GM12878 (cell line): ENCODE results near the gene LMF1. TPM values are rescaled to one million over a fixed set of nuclear protein-coding genes. Genes with fewer than 3 reads are reported as not detected.

Experiments used
- ATAC-seq: fragments of 200-7000 bp; cut with Tn5 transposase; 3 replicates; pipeline ENCODE4 v1.9.1; 2020; ENCODE audit warnings: mild to moderate bottlenecking, moderate library complexity
- BruUV-seq: library from RNA; stranded (reverse); fragments of 400-500 nt; replicated peaks from 2 replicates; lab custom pipeline; 2021; lab: Mats Ljungman, UMichigan
- CTCF ChIA-PET: fragments of 300-600 bp; sonication (Branson Sonifier 250); formaldehyde crosslinking; extraction: SDS; loops from one replicate; lab custom pipeline; 2021; ENCODE audit warnings: inconsistent platforms; lab: Yijun Ruan, JAX
- POLR2A ChIA-PET: fragments of 350-600 bp; formaldehyde crosslinking; extraction: SDS; loops from one replicate; lab custom pipeline; 2021; ENCODE audit warnings: inconsistent platforms; lab: Charles Lee
- RAD21 ChIA-PET: fragments of 300-600 bp; sonication (Branson Sonifier 250); formaldehyde crosslinking; loops from one replicate; lab custom pipeline; 2023; ENCODE audit warnings: antibody characterized with exemption; ENCODE audit not compliant: unreplicated experiment; lab: Charles Lee
- SMC1A ChIA-PET: fragments of 300-600 bp; sonication (Branson Sonifier 250); formaldehyde crosslinking; loops from one replicate; lab custom pipeline; 2023; ENCODE audit not compliant: unreplicated experiment, uncharacterized antibody; lab: Charles Lee
- DNase-seq: peaks from one replicate; pipeline ENCODE4 v3.0.0-alpha.2; 2011; ENCODE audit warnings: low read depth, low spot score
- FAIRE-seq: peaks from 3 replicates; lab custom pipeline; 2011; peaks lifted over from hg19 to GRCh38; lab: Jason Lieb, UNC
- H2AFZ ChIP-seq: 2 replicates; pipeline ENCODE4 v1.6.0; 2011; ENCODE audit warnings: low read depth, low read length, control low read depth; ENCODE audit not compliant: control insufficient read depth
- H3K27ac ChIP-seq: 2 replicates; pipeline ENCODE4 v1.5.1; 2011; ENCODE audit warnings: control low read depth; ENCODE audit not compliant: control insufficient read depth, insufficient read depth
- H3K27me3 ChIP-seq, 2 experiments: replicated peaks in 1 of 2; 2 replicates each; pipeline versions ENCODE4 v1.6.0 to v1.6.1; 2011; ENCODE audit warnings: low read length in 1 of 2; ENCODE audit not compliant: control insufficient read depth in 2 of 2, insufficient read depth in 2 of 2
- H3K36me3 ChIP-seq, 2 experiments: 2 replicates each; pipeline ENCODE4 v1.5.1; 2011; ENCODE audit warnings: low read length in 1 of 2; ENCODE audit not compliant: control insufficient read depth in 2 of 2, insufficient read depth in 2 of 2
- H3K4me1 ChIP-seq: 2 replicates; pipeline ENCODE4 v1.6.1; 2011; ENCODE audit warnings: mild to moderate bottlenecking, low read length, moderate library complexity, mixed read lengths; ENCODE audit not compliant: control insufficient read depth, insufficient read depth
- H3K4me2 ChIP-seq: 2 replicates; pipeline ENCODE4 v1.6.0; 2011; ENCODE audit warnings: control low read depth; ENCODE audit not compliant: control insufficient read depth, insufficient read depth
- H3K4me3 ChIP-seq: fragments of 200-600 bp; sonication (generic); 2 replicates; pipeline ENCODE4 v1.5.1; 2016
- H3K79me2 ChIP-seq: 2 replicates; pipeline ENCODE4 v1.6.0; 2011; ENCODE audit warnings: low read length; ENCODE audit not compliant: control insufficient read depth, insufficient read depth
- H3K9ac ChIP-seq: 2 replicates; pipeline ENCODE4 v1.8.0; 2011; ENCODE audit warnings: low read length, control low read depth, mixed read lengths; ENCODE audit not compliant: control insufficient read depth, insufficient read depth
- H3K9me3 ChIP-seq: replicated peaks from 3 replicates; pipeline ENCODE4 v1.5.1; 2011; ENCODE audit warnings: mild to moderate bottlenecking, low read length; ENCODE audit not compliant: control insufficient read depth, insufficient read depth
- H4K20me1 ChIP-seq: 2 replicates; pipeline ENCODE4 v1.6.0; 2011; ENCODE audit not compliant: control insufficient read depth, insufficient read depth
- CBFB ChIP-seq: IDR thresholded peaks from 2 replicates; pipeline ENCODE4 v1.6.1; 2016; ENCODE audit warnings: antibody characterized with exemption, low read depth
- CEBPB ChIP-seq, 2 experiments: fragments of 150-350 bp in 1 of 2; IDR thresholded peaks; 2 replicates each; pipeline ENCODE4 v1.6.1; 2012 to 2014; ENCODE audit warnings: low read depth in 2 of 2, low read length in 2 of 2, borderline replicate concordance in 1 of 2, inconsistent platforms in 1 of 2
- EGR1 ChIP-seq, 2 experiments: IDR thresholded peaks; 1 replicate in 1 of 2; 2 replicates in 1 of 2; pipeline ENCODE4 v1.6.1; 2011 to 2012; ENCODE audit warnings: low read depth in 2 of 2, low read length in 2 of 2, borderline replicate concordance in 1 of 2, mild to moderate bottlenecking in 1 of 2, moderate library complexity in 1 of 2
- ETV6 ChIP-seq, 2 experiments: fragments of 450-650 bp in 1 of 2; IDR thresholded peaks in 1 of 2; conservative IDR thresholded peaks in 1 of 2; 2 replicates each; pipeline ENCODE4 v1.6.1; 2014; ENCODE audit warnings: antibody characterized with exemption in 1 of 2, borderline replicate concordance in 1 of 2, low read depth in 1 of 2, mild to moderate bottlenecking in 1 of 2, moderate library complexity in 1 of 2
- KDM1A ChIP-seq: fragments of 200-600 bp; sonication (generic); IDR thresholded peaks from 2 replicates; pipeline ENCODE4 v1.6.1; 2016; ENCODE audit warnings: borderline replicate concordance
- MEF2A ChIP-seq: IDR thresholded peaks from 2 replicates; pipeline ENCODE4 v1.6.1; 2011; ENCODE audit warnings: low read depth, mild to moderate bottlenecking, low read length, moderate library complexity; ENCODE audit not compliant: insufficient read depth
- NFIC ChIP-seq: IDR thresholded peaks from 2 replicates; pipeline ENCODE4 v1.6.1; 2012; ENCODE audit warnings: low read depth, mild to moderate bottlenecking, inconsistent platforms, low read length, moderate library complexity
- NFYA ChIP-seq: IDR thresholded peaks from 2 replicates; pipeline ENCODE4 v1.6.1; 2011; ENCODE audit warnings: low read depth, mild to moderate bottlenecking, low read length, improper control_type of control experiment, borderline replicate concordance
- NR2C1 ChIP-seq: fragments of 450-650 bp; IDR thresholded peaks from 2 replicates; pipeline ENCODE4 v1.6.1; 2017; ENCODE audit warnings: antibody characterized with exemption, mild to moderate bottlenecking, moderate library complexity
- PAX8 ChIP-seq: fragments of 450-650 bp; IDR thresholded peaks from 2 replicates; pipeline ENCODE4 v1.6.1; 2017; ENCODE audit warnings: mild to moderate bottlenecking, moderate library complexity
- POLR2AphosphoS2 ChIP-seq: IDR thresholded peaks from 2 replicates; pipeline ENCODE4 v1.6.1; 2011; ENCODE audit warnings: low read depth, mild to moderate bottlenecking, low read length, improper control_type of control experiment, moderate library complexity
- POU2F2 ChIP-seq: IDR thresholded peaks from 3 replicates; pipeline ENCODE4 v1.6.1; 2011; ENCODE audit warnings: low read depth, mild to moderate bottlenecking, low read length, borderline replicate concordance
- RUNX3 ChIP-seq: IDR thresholded peaks from 2 replicates; pipeline ENCODE4 v1.6.1; 2012; ENCODE audit warnings: low read length, inconsistent platforms
- SP1 ChIP-seq: IDR thresholded peaks from one replicate; pipeline ENCODE4 v1.6.1; 2011; ENCODE audit warnings: low read depth, low read length
- WRNIP1 ChIP-seq: IDR thresholded peaks from 2 replicates; pipeline ENCODE4 v1.6.1; 2011; ENCODE audit warnings: low read depth, low read length, improper control_type of control experiment, borderline replicate concordance
- WGBS: methylation state at CpG from one replicate; pipeline ENCODE4 v1.1.6; 2016; ENCODE audit warnings: low lambda C conversion rate; ENCODE audit not compliant: insufficient replicate concordance, insufficient coverage; ENCODE audit errors: missing lambda C conversion rate; 5-methylcytosine and 5-hydroxymethylcytosine counted together
- in situ Hi-C: fragments of 300-500 bp; cut with MboI; formaldehyde crosslinking; loops from 9 replicates; pipeline ENCODE4 v1.14.3; 2018; ENCODE audit warnings: mixed read lengths
- intact Hi-C: fragments of 100-400 bp; cut with micrococcal nuclease; formaldehyde crosslinking; loops from one replicate; pipeline ENCODE4 v1.14.2; 2022; ENCODE audit not compliant: unreplicated experiment
- polyA plus RNA-seq, 11 experiments: library from polyadenylated mRNA; depleted of rRNA in 4 of 11; unstranded in 6 of 11; stranded (reverse) in 5 of 11; fragments of >200 nt; fragmentation: Nextera tagmentation in 4 of 11; fragmentation: Illumina TruSeq in 1 of 11; extraction: Ambion mirVana in 4 of 11; extraction: Trizol in 1 of 11; gene quantifications; 1 replicate in 1 of 11; 2 replicates in 10 of 11; pipeline versions ENCODE4 v1.2.1 to v1.2.3, GENCODE V29; 2011 to 2016; ENCODE audit warnings: inconsistent platforms in 2 of 11, missing spikeins in 2 of 11, low read depth in 1 of 11
- total RNA-seq, 4 experiments: library from RNA; depleted of rRNA in 3 of 4; stranded (reverse); fragments of >200 nt in 3 of 4; fragmentation: Illumina TruSeq in 1 of 4; extraction: Trizol in 1 of 4; gene quantifications; 2 replicates each; pipeline versions ENCODE4 v1.2.1 to v1.2.3, GENCODE V29; 2013 to 2021
- TF ChIP-seq, protein P1 (sequence below): fragments of 450-650 bp; IDR thresholded peaks from 2 replicates; pipeline ENCODE4 v1.6.1; 2016; ENCODE audit warnings: mild to moderate bottlenecking
- TF ChIP-seq, protein P2 (sequence below): IDR thresholded peaks from 2 replicates; pipeline ENCODE4 v1.6.1; 2011; ENCODE audit warnings: borderline replicate concordance, low read depth, mild to moderate bottlenecking, moderate library complexity, mixed read lengths, low read length; ENCODE audit not compliant: insufficient read depth; ENCODE audit errors: extremely low read length
- TF ChIP-seq, protein P3 (sequence below): fragments of 450-650 bp; IDR thresholded peaks from 2 replicates; pipeline ENCODE4 v1.6.1; 2017; ENCODE audit warnings: mild to moderate bottlenecking

The LMF1 gene
- total and polyA plus RNA-seq, 10 of the 15 experiments (the other 5 are each of a cell fraction or from before 2014, with no cell fraction given) = 0.18 to 3.2 (median 1.4) TPM; not detected in 1

DNA sequence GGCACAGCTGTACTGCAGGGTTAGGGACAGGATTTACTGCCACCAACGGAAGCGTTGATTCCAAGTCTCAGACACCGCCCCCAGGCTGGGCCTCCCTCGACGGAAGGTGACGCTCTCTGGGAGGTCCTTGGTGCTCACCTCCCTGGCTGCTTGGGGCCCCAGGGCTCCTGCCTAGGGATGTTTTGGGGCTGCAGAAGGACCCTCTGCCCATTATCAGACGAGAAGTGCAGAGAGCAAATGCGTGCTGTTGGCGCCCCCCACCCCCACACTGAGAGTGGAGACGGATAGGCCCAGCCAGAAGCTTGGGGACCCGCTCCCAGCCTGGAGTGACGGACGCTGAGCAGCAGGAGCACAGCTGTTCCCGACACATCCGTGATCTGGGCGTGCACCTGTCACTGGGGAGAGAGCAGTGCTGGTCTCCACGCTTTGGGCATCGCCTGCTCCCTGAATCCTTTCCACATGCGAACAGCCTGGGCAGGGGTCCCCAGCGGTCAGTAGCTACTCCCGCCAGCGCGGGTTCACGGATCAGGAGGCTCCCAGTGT is 5.7 kb upstream of the LMF1 start:
- ATAC-seq = no peak
- no peak for FAIRE-seq
- POLR2A ChIA-PET = no interaction called here
- SMC1A ChIA-PET = no interaction called here
- Histone ChIP-seq H3K27me3 (peaks cover 0 to 7% of the 10 kb centered on the region in 2 experiments; a peak in 2 of 4 replicates), H3K36me3 (no peaks in the 10 kb centered on the region), H3K4me1 (no peaks in the 10 kb centered on the region), H3K4me3 (no peak overlapping the region), H2AFZ (no peak overlapping the region), H3K9me3 (peaks cover 1% of the 10 kb centered on the region; the same call in 1 of the 3 replicates), H3K9ac (no peak overlapping the region), H3K4me2 (no peak overlapping the region), H4K20me1 (no peaks in the 10 kb centered on the region), H3K79me2 (no peaks in the 10 kb centered on the region), H3K27ac (no peak overlapping the region)
- intact Hi-C loops (no loop called here), in situ Hi-C loops (no loop called here)
- CTCF ChIA-PET = no interaction called here
- BruUV-seq = no TSS peak
- TF ChIP-seq ETV6 (conservative IDR thresholded peaks at IDR 0.05 in 1 of 2, IDR thresholded peaks at IDR 0.05 in 1 of 2; ENCODE audit: borderline replicate concordance in 1 of 2, low read depth in 1 of 2) (no peak), POLR2AphosphoS2 (no peak), NR2C1 (no peak), KDM1A (no peak), NFYA (no peak), EGR1 (IDR thresholded peaks at IDR 0.05; ENCODE audit: borderline replicate concordance in 1 of 2, low read depth in 2 of 2, low read length in 2 of 2) (no peak), SP1 (no peak), CEBPB (IDR thresholded peaks at IDR 0.05; ENCODE audit: borderline replicate concordance in 1 of 2, low read depth in 2 of 2, low read length in 2 of 2) (no peak), RUNX3 (no peak), CBFB (no peak), MEF2A (no peak), NFIC (no peak), POU2F2 (no peak), WRNIP1 (no peak), PAX8 (no peak)
- TF ChIP-seq, protein P1, sequence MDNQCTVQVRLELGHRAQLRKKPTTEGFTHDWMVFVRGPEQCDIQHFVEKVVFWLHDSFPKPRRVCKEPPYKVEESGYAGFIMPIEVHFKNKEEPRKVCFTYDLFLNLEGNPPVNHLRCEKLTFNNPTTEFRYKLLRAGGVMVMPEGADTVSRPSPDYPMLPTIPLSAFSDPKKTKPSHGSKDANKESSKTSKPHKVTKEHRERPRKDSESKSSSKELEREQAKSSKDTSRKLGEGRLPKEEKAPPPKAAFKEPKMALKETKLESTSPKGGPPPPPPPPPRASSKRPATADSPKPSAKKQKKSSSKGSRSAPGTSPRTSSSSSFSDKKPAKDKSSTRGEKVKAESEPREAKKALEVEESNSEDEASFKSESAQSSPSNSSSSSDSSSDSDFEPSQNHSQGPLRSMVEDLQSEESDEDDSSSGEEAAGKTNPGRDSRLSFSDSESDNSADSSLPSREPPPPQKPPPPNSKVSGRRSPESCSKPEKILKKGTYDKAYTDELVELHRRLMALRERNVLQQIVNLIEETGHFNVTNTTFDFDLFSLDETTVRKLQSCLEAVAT = no peak
- TF ChIP-seq, protein P2, sequence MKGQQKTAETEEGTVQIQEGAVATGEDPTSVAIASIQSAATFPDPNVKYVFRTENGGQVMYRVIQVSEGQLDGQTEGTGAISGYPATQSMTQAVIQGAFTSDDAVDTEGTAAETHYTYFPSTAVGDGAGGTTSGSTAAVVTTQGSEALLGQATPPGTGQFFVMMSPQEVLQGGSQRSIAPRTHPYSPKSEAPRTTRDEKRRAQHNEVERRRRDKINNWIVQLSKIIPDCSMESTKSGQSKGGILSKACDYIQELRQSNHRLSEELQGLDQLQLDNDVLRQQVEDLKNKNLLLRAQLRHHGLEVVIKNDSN = no peak
- TF ChIP-seq, protein P3, sequence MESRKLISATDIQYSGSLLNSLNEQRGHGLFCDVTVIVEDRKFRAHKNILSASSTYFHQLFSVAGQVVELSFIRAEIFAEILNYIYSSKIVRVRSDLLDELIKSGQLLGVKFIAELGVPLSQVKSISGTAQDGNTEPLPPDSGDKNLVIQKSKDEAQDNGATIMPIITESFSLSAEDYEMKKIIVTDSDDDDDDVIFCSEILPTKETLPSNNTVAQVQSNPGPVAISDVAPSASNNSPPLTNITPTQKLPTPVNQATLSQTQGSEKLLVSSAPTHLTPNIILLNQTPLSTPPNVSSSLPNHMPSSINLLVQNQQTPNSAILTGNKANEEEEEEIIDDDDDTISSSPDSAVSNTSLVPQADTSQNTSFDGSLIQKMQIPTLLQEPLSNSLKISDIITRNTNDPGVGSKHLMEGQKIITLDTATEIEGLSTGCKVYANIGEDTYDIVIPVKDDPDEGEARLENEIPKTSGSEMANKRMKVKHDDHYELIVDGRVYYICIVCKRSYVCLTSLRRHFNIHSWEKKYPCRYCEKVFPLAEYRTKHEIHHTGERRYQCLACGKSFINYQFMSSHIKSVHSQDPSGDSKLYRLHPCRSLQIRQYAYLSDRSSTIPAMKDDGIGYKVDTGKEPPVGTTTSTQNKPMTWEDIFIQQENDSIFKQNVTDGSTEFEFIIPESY = no peak
- WGBS = 38% methylated on average over 24 of the region's 24 CpGs
- DNase-seq = no peak
- RAD21 ChIA-PET = no interaction called here
